Duodenal mucosa (tissue), 2 donors: ENCODE results near the gene PGAM1.

Source experiments
- H3K27ac ChIP-seq: one replicate; pipeline ENCODE4 v1.7.0; 2013; ENCODE audit warnings: low read depth, low read length
- H3K27me3 ChIP-seq, 2 donors: one replicate each; pipeline ENCODE4 v1.7.0; 2013; ENCODE audit warnings: low read length in 2 of 2, control low read depth in 1 of 2; ENCODE audit not compliant: insufficient read depth in 2 of 2, control insufficient read depth in 1 of 2
- H3K36me3 ChIP-seq, 2 donors: one replicate each; pipeline ENCODE4 v1.7.0; 2013; ENCODE audit warnings: low read length in 2 of 2, control low read depth in 1 of 2; ENCODE audit not compliant: insufficient read depth in 2 of 2, control insufficient read depth in 1 of 2
- H3K4me1 ChIP-seq, 2 donors: one replicate each; pipeline ENCODE4 v1.7.0; 2013; ENCODE audit warnings: low read length in 2 of 2, control low read depth in 1 of 2; ENCODE audit not compliant: insufficient read depth in 2 of 2, control insufficient read depth in 1 of 2
- H3K4me3 ChIP-seq, 2 donors: one replicate each; pipeline ENCODE4 v1.7.0; 2013; ENCODE audit warnings: low read length in 2 of 2, low read depth in 1 of 2
- H3K9ac ChIP-seq, 2 donors: one replicate each; pipeline ENCODE4 v1.7.0; 2013; ENCODE audit warnings: low read length in 2 of 2, low read depth in 1 of 2
- H3K9me3 ChIP-seq, 2 donors: one replicate each; pipeline ENCODE4 v1.7.0; 2013; ENCODE audit warnings: low read length in 2 of 2, control low read depth in 1 of 2; ENCODE audit not compliant: control insufficient read depth in 1 of 2

Gene PGAM1

DNA sequence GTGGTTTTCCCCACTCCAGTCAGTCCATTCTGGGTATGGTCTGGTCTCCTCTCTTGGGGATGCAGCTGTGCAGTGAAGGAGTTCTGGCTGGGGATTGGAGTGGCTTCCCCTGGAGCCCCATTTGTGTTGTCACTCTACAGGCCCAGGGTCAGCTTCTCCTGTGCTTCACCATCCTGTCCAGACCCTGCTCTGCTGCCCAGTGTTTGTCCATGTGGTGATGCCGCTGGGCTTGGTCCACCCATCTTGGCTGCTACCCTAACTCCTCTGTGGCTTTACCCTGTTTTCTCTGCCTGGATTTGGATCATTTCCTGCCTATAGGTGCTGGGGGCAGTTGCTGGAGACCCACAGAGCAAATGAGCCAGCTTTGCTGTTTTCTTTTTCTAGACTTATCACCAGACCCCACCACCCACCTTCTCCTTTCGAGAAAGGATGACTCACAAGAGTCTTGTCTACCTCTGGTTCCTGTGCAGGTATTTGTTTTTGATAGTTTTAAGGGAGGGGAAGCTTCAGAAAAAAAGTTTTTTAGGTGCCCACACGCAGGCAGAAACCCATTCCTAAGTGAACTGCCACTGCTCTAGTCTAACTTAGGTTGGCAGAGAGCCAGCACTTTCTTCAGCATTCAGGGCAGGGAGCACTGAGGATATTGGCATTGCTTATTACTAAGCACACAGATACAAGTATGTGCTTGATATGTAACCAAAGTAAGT is 28.5 kb downstream of the PGAM1 start:
- Histone ChIP-seq H3K36me3 (peaks cover 28 to 74% of the 10 kb centered on the region in 2 donors), H3K4me3 (no peak overlapping the region), H3K27me3 (no peaks in the 10 kb centered on the region), H3K9me3 (no peaks in the 10 kb centered on the region), H3K4me1 (no peaks in the 10 kb centered on the region), H3K27ac (no peak overlapping the region), H3K9ac (no peak overlapping the region)

DNA sequence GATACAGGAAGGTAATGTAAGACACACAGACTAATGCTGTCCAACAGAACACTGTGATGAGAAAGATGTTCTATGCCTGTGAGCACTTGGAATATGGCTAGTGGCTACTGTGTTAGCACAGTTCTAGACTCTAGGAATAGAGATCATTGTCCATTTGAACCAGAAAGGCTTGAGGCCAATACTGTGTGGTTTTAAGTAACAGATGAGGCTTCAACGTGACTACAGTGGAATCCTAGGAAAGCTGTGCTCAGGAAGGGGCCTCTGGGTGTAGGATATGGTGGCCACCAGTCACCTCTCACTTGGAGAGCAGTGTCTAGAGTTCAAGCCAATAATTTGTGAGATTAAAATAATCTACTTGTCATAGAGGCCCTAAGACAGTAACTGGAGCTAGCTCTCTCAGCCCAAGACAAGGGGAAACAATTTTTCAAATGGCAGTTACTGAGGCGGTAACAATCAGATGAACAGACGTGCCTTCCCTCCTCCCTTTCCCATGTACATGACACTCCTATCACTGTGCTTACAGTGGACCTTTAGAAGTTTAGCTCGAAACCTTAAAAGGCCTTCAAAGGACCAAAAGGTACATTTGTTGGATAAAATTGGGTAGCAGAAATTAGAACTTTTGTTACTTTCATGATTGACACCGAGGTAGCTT is 30.2 kb downstream of the PGAM1 start:
- Histone ChIP-seq H3K4me3 (no peak overlapping the region), H3K4me1 (no peaks in the 10 kb centered on the region), H3K27ac (no peak overlapping the region), H3K27me3 (no peaks in the 10 kb centered on the region), H3K36me3 (peaks cover 40 to 86% of the 10 kb centered on the region in 2 donors), H3K9ac (no peak overlapping the region), H3K9me3 (no peaks in the 10 kb centered on the region)

DNA sequence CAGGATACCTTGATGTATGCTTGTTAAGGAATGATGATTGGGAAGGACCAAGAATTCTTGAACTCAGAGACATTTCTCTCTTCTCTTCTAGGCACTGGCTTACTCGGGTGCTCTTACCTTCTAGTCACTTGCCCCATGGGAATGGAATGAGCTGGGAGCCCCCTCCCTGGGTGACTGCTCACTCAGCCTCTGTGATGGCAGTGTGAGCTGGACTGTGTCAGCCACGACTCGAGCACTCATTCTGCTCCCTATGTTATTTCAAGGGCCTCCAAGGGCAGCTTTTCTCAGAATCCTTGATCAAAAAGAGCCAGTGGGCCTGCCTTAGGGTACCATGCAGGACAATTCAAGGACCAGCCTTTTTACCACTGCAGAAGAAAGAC is 30.7 kb downstream of the PGAM1 start:
- Histone ChIP-seq H3K27ac (no peak overlapping the region), H3K9me3 (no peaks in the 10 kb centered on the region), H3K27me3 (no peaks in the 10 kb centered on the region), H3K9ac (no peak overlapping the region), H3K36me3 (peaks cover 45 to 90% of the 10 kb centered on the region in 2 donors), H3K4me3 (no peak overlapping the region), H3K4me1 (no peaks in the 10 kb centered on the region)

DNA sequence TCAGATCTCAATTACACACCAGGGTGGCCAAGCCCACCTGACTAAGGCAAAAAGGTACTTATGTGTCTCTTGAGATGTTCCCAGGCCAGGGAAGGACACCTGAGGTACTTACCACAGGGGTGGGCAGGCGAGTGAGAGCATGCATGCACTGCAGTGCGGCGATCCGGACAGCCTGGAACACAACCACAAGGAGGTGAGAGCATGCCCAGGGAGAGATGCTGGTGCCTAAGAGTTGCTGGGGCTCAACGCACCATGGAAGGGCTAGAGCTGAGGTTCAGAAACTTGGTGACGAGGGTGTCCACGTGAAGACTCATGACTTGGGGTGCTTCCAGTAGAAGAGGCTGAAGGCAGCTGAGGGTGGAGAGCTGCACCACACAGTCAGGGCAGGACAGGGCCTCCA is 33.1 kb downstream of the PGAM1 start:
- no peak overlapping the region for H3K4me3 ChIP-seq
- peaks cover 57 to 95% of the 10 kb centered on the region in 2 donors for H3K36me3 ChIP-seq
- H3K9me3 ChIP-seq: no peaks in the 10 kb centered on the region
- H3K9ac ChIP-seq: no peak overlapping the region
- peaks cover 4 to 5% of the 10 kb centered on the region in 2 donors for H3K4me1 ChIP-seq
- no peaks in the 10 kb centered on the region for H3K27me3 ChIP-seq
- no peak overlapping the region for H3K27ac ChIP-seq

DNA sequence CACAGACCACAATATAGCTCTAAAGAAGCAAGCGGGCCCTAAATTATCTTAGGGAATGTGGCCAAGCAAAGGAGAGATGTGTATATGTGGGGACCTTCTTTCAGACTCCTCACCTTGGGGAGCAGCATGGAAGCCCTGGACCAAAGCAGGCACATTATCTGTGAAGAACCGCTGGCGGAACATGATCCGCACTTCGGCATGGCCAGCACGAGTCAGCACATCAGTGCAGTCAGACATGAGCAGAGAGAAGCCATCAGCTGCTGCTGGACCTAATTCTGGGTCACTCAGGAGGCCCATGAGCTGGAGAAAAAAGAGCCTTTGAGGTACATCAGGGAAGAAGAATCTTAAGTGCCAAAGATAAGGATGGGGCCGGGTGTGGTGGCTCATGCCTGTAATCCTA is 33.9 kb downstream of the PGAM1 start:
- no peaks in the 10 kb centered on the region for H3K9me3 ChIP-seq
- no peaks in the 10 kb centered on the region for H3K27me3 ChIP-seq
- H3K9ac ChIP-seq: no peak overlapping the region
- no peak overlapping the region for H3K27ac ChIP-seq
- H3K4me1 ChIP-seq: peaks cover 4 to 9% of the 10 kb centered on the region in 2 donors
- no peak overlapping the region for H3K4me3 ChIP-seq
- H3K36me3 ChIP-seq: peaks cover 57 to 98% of the 10 kb centered on the region in 2 donors

DNA sequence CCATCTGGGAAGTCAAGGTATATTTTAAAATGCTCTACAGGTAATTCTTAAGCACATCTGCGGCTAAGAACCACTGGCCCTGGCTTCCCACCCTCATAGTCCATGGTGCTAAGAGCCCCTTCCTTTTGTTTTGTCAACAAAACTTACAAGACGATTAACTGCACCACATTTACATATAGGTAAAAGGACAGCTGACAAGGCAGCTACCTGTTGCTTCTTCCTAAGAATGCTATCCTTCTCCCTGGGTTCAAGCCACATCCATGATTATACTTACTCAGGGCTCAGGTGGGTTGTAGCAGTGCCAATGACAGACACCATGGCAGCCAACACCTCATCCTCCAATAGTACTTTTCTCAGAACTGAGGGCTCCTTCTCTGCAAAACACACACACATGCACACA is 36.3 kb downstream of the PGAM1 start:
- Histone ChIP-seq H3K27me3 (no peaks in the 10 kb centered on the region), H3K9me3 (no peaks in the 10 kb centered on the region), H3K36me3 (peaks cover 57 to 98% of the 10 kb centered on the region in 2 donors), H3K4me3 (no peak overlapping the region), H3K4me1 (peaks cover 4 to 9% of the 10 kb centered on the region in 2 donors), H3K9ac (no peak overlapping the region), H3K27ac (no peak overlapping the region)

DNA sequence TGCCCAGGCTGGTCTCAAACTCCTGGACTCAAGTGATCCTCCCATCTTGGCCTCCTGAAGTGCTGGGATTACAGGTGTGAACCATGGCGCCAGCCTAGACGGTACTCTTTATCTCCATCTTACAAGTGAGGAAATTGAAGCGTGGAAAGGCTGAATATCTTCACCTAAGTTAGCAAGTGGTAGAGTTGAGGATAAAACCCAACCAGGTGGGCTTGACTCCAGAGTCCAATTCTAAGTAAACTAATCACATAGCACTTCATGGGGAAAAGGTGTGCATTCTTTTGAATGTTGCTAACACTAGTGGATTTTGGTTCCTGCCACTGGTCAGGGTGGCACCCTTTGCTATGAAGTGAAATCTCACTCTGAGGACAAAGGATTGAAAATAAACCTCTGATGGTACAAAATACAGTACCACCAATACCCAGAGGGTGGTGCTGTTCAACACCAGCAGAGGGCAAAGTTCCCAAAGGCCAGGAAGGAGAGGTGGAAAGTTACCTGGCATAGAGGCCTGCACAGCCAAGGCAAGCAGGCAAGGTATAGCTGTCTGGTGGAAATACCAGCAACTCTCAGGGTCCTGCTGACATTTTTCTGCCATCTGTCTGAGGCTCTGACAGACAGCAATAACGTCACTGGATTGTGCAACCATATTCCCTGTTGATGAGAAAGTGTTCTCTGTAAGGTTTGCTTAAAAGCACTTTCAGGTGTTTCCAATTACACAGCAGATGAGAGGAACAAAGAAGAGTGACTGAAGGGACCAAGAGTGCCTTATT is 37.6 kb downstream of the PGAM1 start:
- H3K36me3 ChIP-seq: peaks cover 52 to 97% of the 10 kb centered on the region in 2 donors
- no peak overlapping the region for H3K4me3 ChIP-seq
- H3K9me3 ChIP-seq: no peaks in the 10 kb centered on the region
- H3K27ac ChIP-seq: no peak overlapping the region
- peaks cover 4 to 9% of the 10 kb centered on the region in 2 donors for H3K4me1 ChIP-seq
- no peaks in the 10 kb centered on the region for H3K27me3 ChIP-seq
- H3K9ac ChIP-seq: no peak overlapping the region

DNA sequence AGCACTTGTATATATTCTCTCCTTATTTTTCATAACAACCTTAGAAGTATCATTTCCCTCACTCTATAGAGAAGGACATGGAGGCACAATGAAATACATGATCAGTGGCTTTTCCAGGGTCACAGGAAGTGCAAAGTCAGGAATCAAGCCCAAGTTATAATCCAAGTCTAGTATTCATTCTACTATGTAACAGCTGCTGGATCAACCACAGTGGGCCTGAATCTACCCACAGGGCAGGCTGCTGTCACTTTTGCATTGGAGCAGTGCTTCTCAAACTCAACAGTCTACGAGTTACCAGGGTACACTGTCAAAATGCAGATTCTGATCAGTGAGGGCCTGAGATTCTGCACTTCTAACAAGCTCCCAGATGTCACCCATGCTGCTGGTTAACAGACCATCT is 38.2 kb downstream of the PGAM1 start:
- Histone ChIP-seq H3K4me1 (peaks cover 4 to 9% of the 10 kb centered on the region in 2 donors), H3K9ac (no peak overlapping the region), H3K27ac (no peak overlapping the region), H3K4me3 (no peak overlapping the region), H3K36me3 (peaks cover 49 to 96% of the 10 kb centered on the region in 2 donors), H3K9me3 (no peaks in the 10 kb centered on the region), H3K27me3 (no peaks in the 10 kb centered on the region)

DNA sequence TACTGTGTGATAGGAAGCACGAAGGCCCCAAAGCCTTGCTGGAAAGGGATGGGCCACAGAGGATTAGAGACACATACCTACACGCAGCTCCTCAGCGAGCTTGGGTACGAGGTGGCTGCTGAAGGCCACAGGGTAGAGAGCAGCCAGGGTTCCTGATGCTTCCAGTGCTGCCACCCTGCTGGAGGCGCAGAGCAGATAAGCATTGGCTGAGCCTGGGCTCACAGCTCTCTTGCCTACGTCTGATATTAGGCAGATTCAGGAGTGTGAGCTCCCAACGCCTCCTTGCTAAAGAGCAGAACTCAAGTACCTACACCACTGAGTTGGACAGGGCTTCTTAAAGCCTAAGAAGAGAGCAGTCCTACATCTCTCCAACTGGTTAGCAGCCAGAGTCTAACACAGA is 40.0 kb downstream of the PGAM1 start:
- no peaks in the 10 kb centered on the region for H3K27me3 ChIP-seq
- no peaks in the 10 kb centered on the region for H3K9me3 ChIP-seq
- no peak overlapping the region for H3K27ac ChIP-seq
- H3K4me3 ChIP-seq: no peak overlapping the region
- H3K9ac ChIP-seq: no peak overlapping the region
- peaks cover 4 to 9% of the 10 kb centered on the region in 2 donors for H3K4me1 ChIP-seq
- peaks cover 54 to 95% of the 10 kb centered on the region in 2 donors for H3K36me3 ChIP-seq

DNA sequence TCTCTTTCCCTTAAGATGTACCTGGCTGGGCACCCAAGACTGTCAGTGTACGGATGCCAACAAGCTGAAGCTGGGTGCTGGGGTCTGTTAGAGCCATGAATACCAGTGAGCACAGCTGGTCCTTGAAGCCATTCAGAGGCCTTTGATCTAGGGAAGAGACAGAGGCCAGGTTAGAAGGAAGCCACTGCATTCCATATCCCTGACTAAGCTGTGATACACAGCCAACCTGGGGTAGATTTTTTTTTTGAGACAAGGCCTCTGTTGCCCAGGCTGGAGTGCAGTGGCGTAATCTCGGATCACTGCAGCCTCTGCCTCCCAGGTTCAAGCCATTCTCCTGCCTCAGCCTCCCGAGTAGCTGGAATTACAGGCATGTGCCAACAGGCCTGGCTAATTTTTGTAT is 40.8 kb downstream of the PGAM1 start:
- Histone ChIP-seq H3K4me3 (no peak overlapping the region), H3K9me3 (no peaks in the 10 kb centered on the region), H3K36me3 (peaks cover 47 to 87% of the 10 kb centered on the region in 2 donors), H3K4me1 (peaks cover 4 to 9% of the 10 kb centered on the region in 2 donors), H3K27ac (no peak overlapping the region), H3K27me3 (no peaks in the 10 kb centered on the region), H3K9ac (no peak overlapping the region)
